GM23338 (cell line): ENCODE results near the gene MBOAT7. TPM values are rescaled to one million over a fixed set of nuclear protein-coding genes. Genes with fewer than 3 reads are reported as not detected.

Experiments used
- ATAC-seq: fragments of 200-7000 bp; cut with Tn5 transposase; 3 replicates; pipeline ENCODE4 v1.9.1; 2020
- DNase-seq: peaks from one replicate; pipeline ENCODE4 v3.0.0-alpha.2; 2015; ENCODE audit warnings: low spot score
- H2AFZ ChIP-seq: fragments of 200-600 bp; sonication (generic); 2 replicates; pipeline ENCODE4 v1.8.0; 2016; ENCODE audit warnings: antibody characterized with exemption, mild to moderate bottlenecking, moderate library complexity
- H3F3A ChIP-seq: fragments of 200-600 bp; sonication (generic); replicated peaks from 2 replicates; pipeline ENCODE4 v1.8.0; 2017; ENCODE audit warnings: antibody characterized with exemption, mixed run types, low read depth
- H3K27ac ChIP-seq: fragments of 200-600 bp; sonication (generic); 2 replicates; pipeline ENCODE4 v1.6.1; 2016; ENCODE audit warnings: low read depth
- H3K27me3 ChIP-seq: fragments of 200-600 bp; sonication (generic); 2 replicates; pipeline ENCODE4 v1.8.0; 2016; ENCODE audit warnings: mild to moderate bottlenecking, mixed run types, moderate library complexity; ENCODE audit not compliant: insufficient read depth
- H3K36me3 ChIP-seq: fragments of 200-600 bp; sonication (generic); 2 replicates; pipeline ENCODE4 v1.8.0; 2016; ENCODE audit warnings: mild to moderate bottlenecking; ENCODE audit not compliant: insufficient read depth
- H3K4me1 ChIP-seq: fragments of 200-600 bp; sonication (generic); 2 replicates; pipeline ENCODE4 v1.8.0; 2016; ENCODE audit warnings: mild to moderate bottlenecking, moderate library complexity; ENCODE audit not compliant: insufficient read depth
- H3K4me2 ChIP-seq: fragments of 200-600 bp; sonication (generic); 2 replicates; pipeline ENCODE4 v1.7.1; 2017; ENCODE audit warnings: mixed run types
- H3K4me3 ChIP-seq: fragments of 200-600 bp; sonication (generic); 2 replicates; pipeline ENCODE4 v1.6.1; 2016; ENCODE audit warnings: mixed run types
- H3K79me2 ChIP-seq: fragments of 200-600 bp; sonication (generic); replicated peaks from 2 replicates; pipeline ENCODE4 v1.8.0; 2017; ENCODE audit warnings: mild to moderate bottlenecking; ENCODE audit not compliant: insufficient read depth
- H3K9me2 ChIP-seq: fragments of 200-600 bp; sonication (generic); 2 replicates; pipeline ENCODE4 v1.8.0; 2017; ENCODE audit not compliant: insufficient read depth
- H4K20me1 ChIP-seq: fragments of 200-600 bp; sonication (generic); replicated peaks from 2 replicates; pipeline ENCODE4 v1.8.0; 2017; ENCODE audit warnings: mild to moderate bottlenecking; ENCODE audit not compliant: insufficient read depth
- H3K27ac Mint-ChIP-seq: 2 replicates; pipeline ENCODE4 v1.8.0; 2020; ENCODE audit warnings: inconsistent platforms, mild to moderate bottlenecking, moderate library complexity, mixed read lengths
- H3K27me3 Mint-ChIP-seq: 3 replicates; pipeline ENCODE4 v1.8.0; 2022; ENCODE audit warnings: low read depth, mild to moderate bottlenecking, moderate library complexity, mixed read lengths, inconsistent platforms; ENCODE audit not compliant: insufficient read depth, poor library complexity
- H3K36me3 Mint-ChIP-seq: 3 replicates; pipeline ENCODE4 v1.8.0; 2021; ENCODE audit warnings: low read depth, mild to moderate bottlenecking, inconsistent platforms, moderate library complexity, mixed read lengths
- H3K4me1 Mint-ChIP-seq: 3 replicates; pipeline ENCODE4 v1.8.0; 2020; ENCODE audit warnings: mild to moderate bottlenecking, inconsistent platforms, mixed read lengths
- H3K4me3 Mint-ChIP-seq: 3 replicates; pipeline ENCODE4 v1.8.0; 2021; ENCODE audit warnings: moderate library complexity, mild to moderate bottlenecking, inconsistent platforms, mixed read lengths
- H3K9me3 Mint-ChIP-seq: 3 replicates; pipeline ENCODE4 v1.8.0; 2020; ENCODE audit warnings: moderate library complexity, mild to moderate bottlenecking, inconsistent platforms, mixed read lengths
- CREB1 ChIP-seq: fragments of 250-450 bp; sonication (Bioruptor Pico); IDR thresholded peaks from 2 replicates; pipeline ENCODE4 v1.5.0; 2020; ENCODE audit warnings: low read depth, mild to moderate bottlenecking, moderate library complexity
- CTCF ChIP-seq, 2 experiments: fragments of 200-600 bp in 1 of 2; sonication (generic) in 1 of 2; conservative IDR thresholded peaks; 2 replicates each; pipeline versions ENCODE4 v1.5.1 to v1.6.1; 2016 to 2017; ENCODE audit warnings: antibody characterized with exemption in 2 of 2, low read depth in 2 of 2, mild to moderate bottlenecking in 2 of 2, moderate library complexity in 1 of 2
- ETS1 ChIP-seq: IDR thresholded peaks from 2 replicates; pipeline ENCODE4 v1.6.1; 2016; ENCODE audit warnings: antibody characterized with exemption
- EZH2 ChIP-seq: fragments of 200-600 bp; sonication (generic); IDR thresholded peaks from one replicate; pipeline ENCODE4 v1.8.0; 2017; ENCODE audit warnings: antibody characterized with exemption, mild to moderate bottlenecking, low read depth; ENCODE audit not compliant: unreplicated experiment
- EZH2phosphoT487 ChIP-seq: fragments of 200-600 bp; sonication (generic); IDR thresholded peaks from one replicate; pipeline ENCODE4 v1.8.1; 2018; ENCODE audit warnings: antibody characterized with exemption; ENCODE audit not compliant: unreplicated experiment
- JUNB ChIP-seq: IDR thresholded peaks from one replicate; pipeline ENCODE4 v1.6.1; 2016; ENCODE audit warnings: antibody characterized with exemption; ENCODE audit not compliant: unreplicated experiment
- NANOG ChIP-seq: IDR thresholded peaks from 2 replicates; pipeline ENCODE4 v1.6.1; 2016; ENCODE audit warnings: antibody characterized with exemption, borderline replicate concordance
- POLR2AphosphoS5 ChIP-seq: IDR thresholded peaks from 2 replicates; pipeline ENCODE4 v1.6.1; 2016; ENCODE audit warnings: antibody characterized with exemption, low read depth
- REST ChIP-seq: IDR thresholded peaks from one replicate; pipeline ENCODE4 v1.6.1; 2018; ENCODE audit warnings: antibody characterized with exemption; ENCODE audit not compliant: unreplicated experiment
- STAT1 ChIP-seq: IDR thresholded peaks from one replicate; pipeline ENCODE4 v1.6.1; 2016; ENCODE audit warnings: antibody characterized with exemption; ENCODE audit not compliant: unreplicated experiment
- ZNF114 ChIP-seq: fragments of 250-450 bp; sonication (Bioruptor Pico); IDR thresholded peaks from 2 replicates; pipeline ENCODE4 v1.5.0; 2020; ENCODE audit warnings: mild to moderate bottlenecking, moderate library complexity
- ZNF331 ChIP-seq: fragments of 250-450 bp; sonication (Bioruptor Pico); IDR thresholded peaks from 2 replicates; pipeline ENCODE4 v1.5.0; 2020; ENCODE audit warnings: low read depth, mild to moderate bottlenecking, moderate library complexity
- ZNF462 ChIP-seq: fragments of 250-450 bp; sonication (Bioruptor Pico); IDR thresholded peaks from 2 replicates; pipeline ENCODE4 v1.5.0; 2020; ENCODE audit warnings: mild to moderate bottlenecking, moderate library complexity
- polyA plus RNA-seq: library from polyadenylated mRNA; unstranded; fragments of >200 nt; fragmentation: Nextera tagmentation; extraction: Ambion mirVana; gene quantifications from 2 replicates; pipeline ENCODE4 v1.2.1, GENCODE V29; 2016
- total RNA-seq: library from RNA; depleted of rRNA; stranded (reverse); fragments of >200 nt; shearing (Covaris generic); gene quantifications from 2 replicates; pipeline ENCODE4 v1.2.3, GENCODE V29; 2014

Gene MBOAT7
- total and polyA plus RNA-seq, 2 experiments from 2014 or later: 77.8 to 184 TPM

- peaks cover 8% of the 10 kb centered on the region; the same call in 1 of the 2 replicates for H3K4me1 ChIP-seq
- peak within 1 kb of the TSS; percentile 63 for H3K4me3 ChIP-seq
- TF ChIP-seq ZNF331 (CRISPR knock-in tag) (no peak), STAT1 (no peak), EZH2phosphoT487 (no peak), EZH2 (no peak), POLR2AphosphoS5 (peak; percentile 68), NANOG (no peak), ZNF114 (no peak), ZNF462 (no peak), CTCF (conservative IDR thresholded peaks at IDR 0.05; ENCODE audit: low read depth in 2 of 2) (peak; percentile 11 to 35; a peak in 3 of 4 replicates), ETS1 (no peak; the same call in 1 of the 2 replicates), CREB1 (CRISPR knock-in tag) (peak; percentile 79), JUNB (no peak), REST (no peak)
- peaks cover 42% of the 10 kb centered on the region for H3K27me3 Mint-ChIP-seq
- H3K27ac ChIP-seq: peak within 1 kb of the TSS; percentile 67
- no peaks in the 10 kb centered on the region for H3K9me2 ChIP-seq
- peaks cover 7% of the 10 kb centered on the region; the same call in 1 of the 2 replicates for H3K36me3 ChIP-seq
- H3K4me2 ChIP-seq: peak within 1 kb of the TSS; percentile 88
- peaks cover 9% of the 10 kb centered on the region; the same call in 1 of the 2 replicates for H3K79me2 ChIP-seq
- peak within 1 kb of the TSS; percentile 98 for H3K27ac Mint-ChIP-seq
- DNase-seq (peak; percentile 100), ATAC-seq (peak; percentile 82)
- H3K36me3 Mint-ChIP-seq: peaks cover 32% of the 10 kb centered on the region
- peaks cover 7% of the 10 kb centered on the region; the same call in 1 of the 2 replicates for H3K27me3 ChIP-seq
- peaks cover 2% of the 10 kb centered on the region; the same call in 2 of the 3 replicates for H3K9me3 Mint-ChIP-seq
- peaks cover 31% of the 10 kb centered on the region for H3F3A ChIP-seq
- H3K4me1 Mint-ChIP-seq: peaks cover 36% of the 10 kb centered on the region
- H2AFZ ChIP-seq: peak within 1 kb of the TSS; percentile 2; the same call in 1 of the 2 replicates
- peak within 1 kb of the TSS; percentile 95 for H3K4me3 Mint-ChIP-seq
- peaks cover 11% of the 10 kb centered on the region; the same call in 1 of the 2 replicates for H4K20me1 ChIP-seq
Measured at GRCh38 chr19:54159352-54160181, 29.8 kb downstream of the MBOAT7 start, which contains the start of gene LENG1. TSS of gene LENG1 (minus strand) at chr19:54159721. CDS start at chr19:54159695, 26 bp downstream.
